GM19239 (cell line): ENCODE measurements around the gene ZFPM1.
"Not testable (repeated sequence)": the region's sequence is repeated elsewhere in the genome, so short reads cannot be mapped to it uniquely, and the experiment has no call there.

Experiments used
- DNase-seq: peaks from one replicate; pipeline ENCODE4 v3.0.0; 2011; ENCODE audit warnings: low spot score; ENCODE audit not compliant: insufficient read length
- FAIRE-seq: peaks from 2 replicates; lab custom pipeline; 2011; peaks lifted over from hg19 to GRCh38; lab: Jason Lieb, UNC

ZFPM1 gene

DNA sequence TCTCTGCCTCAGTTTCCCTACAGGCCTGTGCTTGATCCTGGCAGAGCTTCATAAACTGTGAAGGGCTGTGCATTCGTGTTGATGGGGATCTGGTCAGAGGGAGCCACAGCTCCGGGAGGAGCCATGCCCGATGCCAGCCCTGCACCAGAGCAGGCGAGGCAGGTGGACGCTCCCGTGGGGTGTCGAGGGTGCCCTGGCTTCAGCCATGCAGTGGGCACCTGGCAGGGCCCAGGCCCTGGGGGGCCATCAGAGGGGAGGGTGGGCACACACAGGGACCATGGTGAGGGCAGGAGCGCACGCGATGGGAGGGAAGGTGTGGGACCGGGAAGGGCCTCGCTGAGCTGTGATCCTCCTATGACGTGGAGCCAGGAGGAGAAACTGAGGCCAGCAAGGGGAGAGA, 22.0 kb downstream of the ZFPM1 start:
- no peak for FAIRE-seq
- DNase-seq, result no peak

DNA sequence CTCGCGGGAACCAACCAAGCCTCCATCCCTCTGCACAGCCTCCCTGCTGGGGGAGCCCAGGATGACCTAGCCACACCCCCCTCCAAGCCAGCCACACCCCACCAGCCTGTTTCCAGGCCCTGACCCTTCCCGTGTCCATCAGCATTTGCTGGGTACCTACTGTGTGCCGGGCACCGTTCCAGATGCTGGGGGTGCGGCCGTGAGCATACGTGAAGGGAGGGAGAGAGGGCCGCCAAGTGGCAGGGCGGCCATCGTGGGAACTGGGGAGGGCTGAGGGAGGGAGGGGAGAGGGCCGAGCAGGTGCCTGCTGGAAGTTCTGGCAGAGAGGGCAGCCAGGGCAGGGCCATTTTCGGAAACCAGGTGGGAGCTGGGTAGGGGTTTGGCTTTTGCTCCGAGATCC, 23.1 kb downstream of the ZFPM1 start:
- DNase-seq (no peak), FAIRE-seq (no peak)

DNA sequence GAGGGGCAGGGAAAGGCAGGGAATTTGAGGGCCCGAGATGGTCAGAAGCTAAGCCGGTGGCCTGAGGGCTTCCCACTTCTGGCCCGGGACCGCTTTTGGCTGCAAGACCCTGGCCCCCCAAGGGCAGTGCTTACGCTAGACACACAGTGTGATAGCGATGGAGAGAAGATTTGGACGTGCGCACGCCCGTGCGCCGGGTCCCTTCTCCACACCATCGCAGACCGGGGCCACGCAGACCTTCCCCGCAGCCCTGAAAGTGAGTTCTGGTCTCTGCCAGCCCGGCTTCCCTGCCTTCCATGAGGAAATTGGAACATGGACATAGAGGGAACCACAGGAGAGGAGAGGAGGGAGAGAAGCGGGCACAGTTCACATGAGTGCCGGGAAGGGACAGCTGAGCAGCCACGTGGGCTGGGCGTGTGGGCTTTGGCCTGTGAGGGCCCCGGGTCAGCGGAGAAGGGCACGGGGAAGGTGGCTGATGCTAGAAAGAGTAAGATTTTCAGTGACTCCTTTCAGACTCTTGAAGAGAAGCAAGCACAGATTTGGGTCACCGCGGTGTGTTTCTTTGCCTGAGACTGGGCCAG, 23.8 kb downstream of the ZFPM1 start:
- FAIRE-seq, result no peak
- DNase-seq, result no peak

DNA sequence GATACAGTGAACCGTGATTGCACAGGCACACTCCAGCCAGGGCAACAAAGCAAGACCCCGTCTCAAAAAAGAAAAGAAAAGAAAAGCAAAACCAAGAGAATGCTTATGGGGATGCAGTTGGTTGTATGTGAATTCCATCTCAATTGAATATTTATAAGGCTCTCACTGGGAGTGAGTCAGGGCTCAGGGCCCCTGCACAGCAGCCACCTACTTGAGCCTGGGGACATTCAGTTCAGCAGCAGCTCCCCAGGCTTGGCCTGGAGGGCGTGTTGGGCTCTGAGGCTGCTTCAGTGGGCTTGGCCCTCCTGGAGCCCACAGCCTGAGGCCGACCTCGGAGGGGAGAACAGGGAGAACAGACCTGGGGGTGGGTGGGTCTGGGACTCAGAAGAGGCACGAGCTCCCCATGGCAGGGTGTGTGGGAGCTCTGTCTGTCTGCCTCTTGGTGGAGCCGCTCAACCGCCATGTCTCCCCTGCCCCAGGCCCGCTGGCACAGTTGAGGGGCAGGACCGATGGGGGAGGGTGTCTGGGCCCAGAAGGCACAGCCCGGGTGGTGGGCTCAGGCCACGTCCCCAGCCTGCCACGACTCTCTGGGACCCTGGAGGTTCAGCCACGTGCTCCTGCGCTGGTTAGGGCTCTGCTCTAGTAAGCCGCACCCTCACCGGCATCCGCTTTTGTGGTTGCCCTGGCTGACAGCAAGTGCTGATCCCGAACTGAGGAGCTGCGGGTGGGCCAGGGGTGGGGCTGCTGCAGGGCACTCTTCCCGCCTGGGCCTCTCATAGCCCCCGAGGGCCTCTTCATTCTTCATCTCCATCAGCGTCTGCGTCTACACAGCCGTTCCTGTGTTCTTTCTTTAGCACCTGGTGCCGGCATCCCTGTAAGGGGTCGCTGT, 24.8 kb downstream of the ZFPM1 start:
- DNase-seq (no peak), FAIRE-seq (no peak)

DNA sequence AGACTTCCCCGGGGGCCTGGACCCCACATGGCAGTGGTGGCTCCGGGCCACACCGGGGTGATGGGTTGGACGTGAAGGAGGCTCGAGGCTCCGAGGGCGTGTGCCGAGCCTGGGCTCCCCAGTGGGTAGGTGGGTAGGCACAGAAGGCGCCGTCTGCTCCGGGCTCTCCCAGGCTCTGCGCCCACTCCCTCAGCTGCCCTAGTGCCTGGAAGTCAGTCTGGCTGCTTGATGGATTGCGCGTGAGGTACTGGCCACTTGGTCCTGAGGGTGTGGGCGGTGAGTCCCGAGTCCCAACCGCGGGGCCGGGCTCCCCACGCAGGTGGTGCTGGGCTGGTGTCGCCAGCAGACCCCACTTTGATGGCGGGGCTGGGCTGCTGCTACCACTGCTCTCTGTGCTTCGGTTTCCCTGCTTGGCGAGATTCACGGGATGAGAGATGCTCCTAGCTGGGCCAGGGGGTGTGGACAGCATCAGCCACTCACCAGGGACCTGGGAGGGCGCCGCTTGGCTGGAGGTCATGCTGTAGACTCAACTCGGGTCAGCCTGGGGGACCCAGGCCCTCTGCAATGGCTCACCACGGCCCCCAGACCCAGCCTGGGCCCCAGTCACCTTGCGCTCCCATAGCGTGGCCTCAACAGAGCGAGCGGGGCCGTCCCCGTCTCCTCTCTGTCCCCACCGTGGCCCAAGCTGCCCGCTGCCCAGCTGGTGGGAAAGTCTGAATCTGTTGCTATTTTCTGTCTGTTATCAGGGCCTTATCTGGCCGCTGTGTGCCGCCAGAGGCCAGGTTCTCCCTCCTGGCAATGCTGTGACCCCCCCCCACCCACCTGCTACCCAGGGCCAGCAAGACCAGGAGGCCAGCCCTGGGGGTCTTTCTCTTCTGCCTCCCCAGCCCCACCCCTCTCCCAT, 26.1 kb downstream of the ZFPM1 start:
- no peak for FAIRE-seq

DNA sequence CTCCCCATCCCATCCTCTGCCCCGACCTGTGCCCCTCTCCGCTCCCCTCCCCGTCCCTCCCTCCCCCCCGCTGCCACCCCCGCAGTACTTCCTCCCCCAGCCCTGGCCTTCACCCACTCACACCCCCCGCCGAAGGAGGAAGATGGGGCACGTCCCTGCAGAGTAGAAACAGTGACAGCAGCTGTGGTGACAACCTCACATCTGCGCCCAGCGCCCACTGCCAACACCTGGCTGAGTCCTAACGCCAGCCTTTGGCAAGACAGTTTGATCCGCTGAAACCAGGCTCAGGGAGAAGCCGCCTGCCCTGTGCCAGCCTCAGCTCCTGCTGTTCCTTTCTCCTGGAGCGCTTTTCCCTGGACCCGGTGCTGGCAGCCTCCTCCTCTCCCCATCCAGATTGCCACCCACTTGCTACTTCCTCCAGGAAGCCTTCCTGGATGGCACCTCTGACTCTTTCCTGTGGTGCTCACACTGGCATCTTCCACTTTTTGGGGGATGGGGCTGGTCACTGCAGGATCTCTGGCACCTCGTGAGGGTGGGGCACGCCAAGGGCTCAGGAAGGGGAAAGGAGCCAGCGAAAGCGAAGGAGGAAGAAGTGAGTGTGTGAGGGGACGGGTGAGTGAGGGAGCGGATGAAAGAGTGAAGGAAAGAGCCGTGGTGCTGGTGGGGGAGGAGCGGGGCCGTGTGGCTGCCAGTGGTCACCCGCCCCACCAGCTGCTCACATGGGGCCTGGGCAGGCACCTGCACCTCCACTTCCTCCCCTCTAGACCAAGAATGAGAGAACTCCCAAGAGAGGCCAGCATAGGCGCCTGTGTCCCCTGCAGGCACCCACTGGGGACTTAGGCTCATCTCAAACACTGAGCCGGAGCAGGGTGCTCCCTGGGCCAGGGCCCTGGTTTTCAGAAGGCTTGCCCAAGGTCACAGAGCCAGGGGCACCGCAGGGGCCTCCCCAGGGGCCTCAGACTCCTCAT, 27.0 kb downstream of the ZFPM1 start:
- peak; percentile 33 for FAIRE-seq

More for the DNA sequence above, 26.1 kb downstream of the ZFPM1 start:
- no peak for DNase-seq

DNA sequence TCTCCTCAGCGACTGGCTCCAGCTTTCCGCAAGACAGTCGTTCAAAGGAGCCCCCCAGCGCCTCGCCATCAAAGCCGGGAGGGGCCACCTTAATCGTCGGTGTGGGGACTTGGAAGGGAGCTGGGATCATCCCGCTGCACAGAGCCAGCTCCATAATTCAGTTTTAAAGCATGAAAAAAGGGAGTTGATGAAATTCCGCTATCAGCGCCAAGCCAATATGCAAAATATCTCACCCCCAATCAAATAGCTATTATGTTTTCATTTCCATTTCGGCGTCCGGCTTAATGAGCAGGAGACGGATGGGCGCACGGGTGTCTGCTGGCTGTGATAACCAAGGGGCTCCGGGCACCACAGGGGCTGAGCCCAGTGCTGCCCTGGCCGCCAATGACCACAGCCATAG, 27.7 kb downstream of the ZFPM1 start:
- DNase-seq (no peak), FAIRE-seq (no peak)

More for the DNA sequence above, 27.0 kb downstream of the ZFPM1 start:
- DNase-seq, result peak; percentile 84

DNA sequence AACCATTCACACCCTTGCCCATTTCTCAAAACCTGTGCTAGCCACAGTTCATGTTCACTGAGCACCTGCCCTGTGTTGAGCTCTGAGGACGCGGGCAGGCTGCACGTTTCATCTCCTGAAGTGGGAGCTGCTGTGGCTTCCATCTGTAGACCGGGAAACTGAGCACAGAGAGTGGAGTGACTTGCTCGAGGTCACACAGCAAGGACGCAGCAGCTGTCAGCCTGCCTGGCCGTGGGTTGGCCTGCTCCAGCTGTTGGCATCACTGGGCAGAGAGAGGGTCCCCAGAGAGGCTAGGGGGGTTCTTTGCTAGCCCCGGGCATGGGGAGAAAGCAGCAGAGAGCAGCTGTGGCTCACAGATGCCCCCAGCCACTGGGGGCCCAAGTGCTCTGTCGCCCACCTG, 28.8 kb downstream of the ZFPM1 start:
- DNase-seq, result no peak
- no peak for FAIRE-seq

DNA sequence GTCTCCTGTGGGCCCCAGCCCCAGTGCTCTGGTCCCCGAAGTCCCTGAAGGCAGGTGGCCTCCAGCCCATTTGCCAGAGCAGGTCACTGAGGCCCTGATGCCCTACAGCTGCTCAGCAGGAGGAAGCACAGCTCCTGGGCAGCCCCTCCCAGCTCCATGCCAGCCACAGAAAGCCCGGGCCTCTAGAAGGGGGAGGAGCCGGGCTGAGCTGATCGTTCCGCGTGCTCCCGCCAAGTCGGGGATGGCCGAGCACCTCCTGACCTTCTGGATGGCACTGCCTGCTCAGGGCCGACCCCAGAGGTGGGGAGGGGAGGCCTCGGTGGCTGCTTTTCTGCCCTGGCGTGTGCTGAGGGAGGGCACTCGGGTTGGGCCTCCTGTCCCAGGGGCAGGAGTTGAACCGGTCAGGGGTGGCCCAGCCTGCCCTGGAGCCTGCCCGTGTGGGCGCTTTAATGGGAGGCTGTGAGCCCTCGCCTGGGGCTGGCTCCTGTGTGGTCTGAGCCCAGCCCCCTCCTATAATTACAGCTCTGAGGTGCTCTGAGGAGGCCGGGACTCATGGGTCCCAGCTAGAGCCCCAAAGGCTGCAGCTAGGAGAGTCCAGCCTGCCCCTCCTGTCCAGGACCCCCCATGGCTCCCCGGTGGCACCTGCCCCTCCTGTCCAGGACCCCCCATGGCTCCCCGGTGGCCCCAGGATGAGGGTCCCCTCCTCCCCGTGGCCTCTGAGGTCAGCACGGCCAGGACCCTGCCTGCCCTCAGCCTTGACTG, 29.7 kb downstream of the ZFPM1 start:
- DNase-seq, result no peak
- no peak for FAIRE-seq

DNA sequence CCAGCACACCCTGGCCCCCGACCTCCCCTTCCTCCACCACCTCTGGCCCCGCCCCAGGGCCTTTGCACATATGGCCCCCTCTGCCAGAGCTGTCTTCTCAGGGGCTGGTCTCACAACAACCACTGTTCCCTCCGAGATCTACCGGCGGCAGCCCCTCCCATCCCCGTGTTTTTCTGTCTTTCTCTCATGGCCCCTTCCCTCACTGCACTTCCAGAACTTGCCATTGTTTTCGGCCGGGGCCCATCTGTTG, 30.2 kb downstream of the ZFPM1 start:
- FAIRE-seq (no peak), DNase-seq (no peak)

DNA sequence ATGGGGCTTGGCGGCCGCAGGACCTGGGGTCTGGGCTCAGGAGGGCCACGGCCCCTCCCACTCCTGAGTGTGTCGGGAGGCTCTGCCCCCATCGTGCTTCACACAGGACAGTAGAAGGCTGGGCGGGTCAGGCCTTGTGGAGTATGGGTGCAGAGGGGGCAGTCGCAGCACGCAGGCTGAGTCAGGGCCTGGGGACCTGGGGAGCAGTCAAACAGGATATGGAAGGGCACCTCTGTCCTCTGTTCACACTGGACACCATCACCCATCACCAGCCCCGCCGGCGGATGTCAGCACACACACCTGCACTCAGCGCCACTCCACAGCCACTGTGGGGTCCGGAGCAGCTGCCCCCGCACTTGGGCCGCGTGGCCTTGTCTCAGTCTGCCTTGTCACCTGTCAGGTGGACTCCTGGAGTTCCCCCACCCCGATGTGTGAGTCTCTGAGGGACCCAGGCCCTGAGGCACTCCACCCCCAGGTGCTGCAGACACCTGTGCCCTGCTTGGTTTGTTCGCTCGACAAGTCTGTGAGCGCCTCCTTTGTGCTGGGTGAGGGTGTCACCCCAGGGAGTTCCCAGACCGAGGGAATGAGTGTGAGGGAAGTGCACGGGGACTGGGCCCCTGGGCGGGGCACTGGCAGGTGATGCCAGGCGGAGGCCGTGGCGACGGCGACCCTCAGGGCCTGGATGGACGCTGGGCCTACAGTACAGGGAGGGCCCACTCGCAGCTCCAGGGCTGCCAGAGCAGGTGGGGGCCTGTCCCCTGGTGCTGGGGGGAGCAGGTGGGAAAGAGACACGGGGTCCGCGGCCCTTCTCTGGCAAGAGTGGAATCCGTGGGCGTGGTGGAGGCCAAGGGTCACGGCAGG, 31.7 kb downstream of the ZFPM1 start:
- DNase-seq (no peak), FAIRE-seq (no peak)

DNA sequence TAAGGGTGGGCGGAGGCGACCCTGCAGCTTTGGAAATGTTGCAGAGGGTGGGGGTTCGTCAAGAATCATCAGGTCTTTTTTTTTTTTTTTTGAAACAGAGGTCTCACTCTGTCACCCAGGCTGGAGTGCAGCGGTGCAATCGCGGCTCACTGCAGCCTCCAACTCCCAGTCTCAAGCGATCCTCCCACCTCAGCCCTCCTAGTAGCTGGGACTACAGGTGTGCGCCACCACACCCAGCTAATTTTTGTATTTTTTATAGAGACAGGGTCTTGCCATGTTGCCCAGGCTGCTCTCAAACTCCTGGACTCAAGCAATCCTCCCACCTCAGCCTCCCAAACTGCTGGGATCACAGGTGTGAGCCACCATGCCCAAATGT, 32.3 kb downstream of the ZFPM1 start:
- DNase-seq, FAIRE-seq: not testable (repeated sequence)

DNA sequence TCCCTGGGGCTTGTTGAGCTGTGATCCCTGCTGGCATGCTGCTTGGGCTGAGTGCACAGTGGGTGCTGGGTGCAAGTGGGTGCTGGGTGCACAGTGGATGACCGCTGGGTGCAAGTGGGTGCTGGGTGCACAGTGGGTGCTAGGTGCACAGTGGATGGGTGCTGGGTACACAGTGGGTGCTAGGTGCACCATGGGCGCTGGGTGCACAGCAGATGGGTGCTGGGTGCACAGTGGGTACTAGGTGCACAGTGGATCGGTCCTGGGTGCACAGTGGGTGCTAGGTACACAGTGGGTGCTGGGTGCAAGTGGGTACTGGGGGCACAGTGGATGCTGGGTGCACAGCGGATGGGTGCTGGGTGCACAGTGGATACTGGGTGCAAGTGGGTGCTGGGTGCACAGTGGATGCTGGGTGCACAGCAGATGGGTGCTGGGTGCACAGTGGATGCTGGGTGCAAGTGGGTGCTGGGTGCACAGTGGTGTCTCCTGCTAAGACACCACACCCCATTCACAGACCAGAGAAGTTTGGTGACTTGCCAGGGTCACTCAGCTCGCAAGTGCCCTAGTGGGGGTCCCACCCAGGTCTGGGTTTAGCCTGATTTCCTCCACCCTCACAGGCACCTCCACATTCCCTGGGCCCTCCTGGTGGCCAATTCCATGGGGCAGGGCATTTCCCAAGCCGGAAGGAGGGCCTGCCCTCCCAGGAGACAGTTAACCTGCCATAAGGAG, 33.5 kb downstream of the ZFPM1 start:
- no peak for FAIRE-seq
- no peak for DNase-seq

DNA sequence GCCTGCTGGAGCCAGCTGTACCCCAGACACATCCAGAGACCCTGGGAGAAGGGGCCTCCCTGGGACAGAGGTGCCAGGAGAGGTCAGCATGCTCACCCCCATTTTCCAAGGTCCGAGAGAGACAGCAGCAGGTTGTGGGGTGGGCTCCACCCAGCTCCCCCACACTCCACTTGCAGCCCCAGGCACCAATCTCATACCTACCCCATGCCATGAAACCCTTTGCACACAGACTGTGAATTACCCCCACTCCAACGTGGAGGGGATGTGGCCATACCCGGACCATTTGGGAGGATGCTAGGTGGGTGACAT, 34.0 kb downstream of the ZFPM1 start:
- DNase-seq, result no peak
- FAIRE-seq, result no peak

DNA sequence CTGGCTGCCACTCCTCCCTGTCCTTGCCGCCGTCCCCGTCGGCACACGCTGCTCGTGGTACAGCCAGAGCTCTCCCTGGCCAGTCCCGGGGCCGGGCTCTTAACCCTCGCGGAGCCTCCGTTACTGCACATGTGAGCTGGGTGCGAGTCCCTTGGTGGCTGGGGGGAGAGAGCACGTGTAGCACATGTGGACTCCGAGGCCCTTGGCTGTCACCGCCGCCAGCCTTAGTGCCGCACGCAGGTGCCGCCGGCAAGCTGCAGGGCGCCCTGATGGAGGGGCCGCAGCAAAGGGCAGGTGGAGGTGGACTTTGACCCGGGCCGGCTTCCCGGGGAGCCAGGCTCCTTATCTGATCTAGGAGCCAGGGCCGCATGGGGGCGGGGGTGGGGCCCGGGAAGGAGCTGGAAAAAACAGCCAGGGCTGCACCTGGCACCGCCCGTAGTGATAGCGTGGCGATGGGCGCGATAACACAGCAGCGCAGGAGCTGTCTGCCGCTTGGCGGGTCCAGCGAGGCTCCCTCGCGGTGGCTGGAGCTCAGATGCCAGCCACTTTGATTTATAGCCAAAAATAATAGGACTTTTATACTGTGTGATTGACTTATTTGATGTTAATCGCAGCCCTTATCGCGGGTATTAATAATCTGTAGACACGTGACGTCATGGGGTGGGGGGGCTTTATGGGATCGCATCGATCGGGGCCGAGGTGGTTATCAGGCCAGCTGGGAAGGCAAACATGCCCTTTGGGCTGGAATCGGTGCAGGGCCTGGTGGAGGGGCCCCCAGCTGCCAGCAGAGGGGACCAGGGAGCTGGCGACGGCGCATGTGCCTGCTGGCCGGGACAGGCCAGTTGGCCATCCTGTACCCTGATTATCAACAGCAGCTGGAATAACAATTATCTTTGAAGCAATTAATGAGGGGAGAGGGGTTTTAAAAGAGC, 35.1 kb downstream of the ZFPM1 start:
- no peak for FAIRE-seq
- DNase-seq, result no peak

DNA sequence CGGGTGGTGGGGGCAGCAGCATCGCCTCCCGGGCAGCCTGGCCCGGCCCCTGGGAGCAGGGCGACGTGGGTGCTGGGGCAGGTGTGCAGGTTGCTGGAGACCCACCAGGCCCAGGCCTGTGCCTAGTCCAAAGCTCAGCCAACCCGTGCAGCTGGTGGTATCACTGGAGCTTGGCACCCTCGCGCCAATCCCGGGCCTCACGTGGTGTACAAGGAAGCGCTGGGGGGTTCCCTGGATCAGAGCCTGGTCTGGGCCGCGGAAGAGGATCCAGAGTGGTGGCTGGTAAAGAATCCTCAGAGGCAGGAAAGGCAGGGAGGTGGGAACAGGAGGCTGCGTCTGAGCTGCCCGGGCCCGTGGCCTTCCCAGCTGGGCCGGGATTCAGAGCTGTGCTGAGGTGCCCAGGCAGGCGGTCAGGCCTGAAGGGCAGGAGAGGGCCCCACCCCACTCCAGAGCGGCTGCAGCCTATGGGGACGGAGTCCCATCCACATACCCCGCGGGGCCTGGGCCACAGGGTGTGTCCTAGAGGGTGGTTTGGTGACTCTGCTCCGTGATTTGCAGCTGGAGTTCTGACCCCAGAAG, 36.2 kb downstream of the ZFPM1 start:
- DNase-seq (no peak), FAIRE-seq (no peak)
